ENCODE measurements around the gene SMARCA5. TPM values are rescaled to one million over a fixed set of nuclear protein-coding genes. Genes with fewer than 3 reads are reported as not detected.

SMARCA5 gene
- total RNA-seq, 1 experiment from 2014 or later, result 77.1 TPM

DNA sequence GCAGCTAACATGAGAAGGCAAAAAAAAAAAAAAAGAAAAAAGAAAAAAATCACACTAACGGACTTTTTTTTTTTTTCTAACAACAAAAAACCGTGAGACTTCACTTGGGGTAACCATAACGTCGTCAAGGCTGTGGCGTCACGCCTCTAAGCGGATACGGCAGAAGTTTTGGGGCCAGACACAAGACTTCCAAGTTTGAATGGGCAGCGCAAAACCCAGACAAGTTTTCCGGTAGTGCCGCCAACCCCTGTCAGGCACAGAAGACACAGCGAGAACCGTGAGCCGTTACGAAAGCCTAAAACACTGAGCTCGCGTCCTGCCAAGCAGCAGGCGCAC, 556 bp upstream of the SMARCA5 start:
- ChIA-PET POLR2A (ENCODE audit: low non-redundant PET) (no interaction called here), CTCF (interaction anchor here (0.7 kb wide), 1 partner anchor 110 kb away, joined by 12 read pairs; no protein-coding TSS in a partner anchor)
- H3K4me1 ChIP-seq (ENCODE audit: insufficient read depth, low read length, poor library complexity, severe bottlenecking), result peaks cover 13% of the 10 kb centered on the region
- no peaks in the 10 kb centered on the region for H3K9me3 ChIP-seq (ENCODE audit: low read depth, low read length, poor library complexity, severe bottlenecking)
- intact Hi-C loops (cut with micrococcal nuclease; ENCODE audit: unreplicated experiment), result no loop called here
- H3K27me3 ChIP-seq (replicated peaks; ENCODE audit: insufficient read depth, low read depth, low read length, poor library complexity), result peaks cover 8% of the 10 kb centered on the region
- peaks cover 22% of the 10 kb centered on the region for H3K36me3 ChIP-seq (ENCODE audit: insufficient read depth, low read length, poor library complexity, severe bottlenecking)
- no TSS peak for BruUV-seq (replicated peaks)
- peak overlapping the region; percentile 90 for H3K4me3 ChIP-seq (ENCODE audit: low read depth, low read length, poor library complexity, severe bottlenecking)
- no peak for DNase-seq (ENCODE audit: low spot score)
- peak overlapping the region; percentile 93 for H3K27ac ChIP-seq (ENCODE audit: low read depth, low read length, poor library complexity, severe bottlenecking)
- no peak for TF ChIP-seq EZH2 (IDR thresholded peaks at IDR 0.05; ENCODE audit: borderline replicate concordance, low read depth, low read length, poor library complexity, severe bottlenecking)
- TF ChIP-seq, protein P1, sequence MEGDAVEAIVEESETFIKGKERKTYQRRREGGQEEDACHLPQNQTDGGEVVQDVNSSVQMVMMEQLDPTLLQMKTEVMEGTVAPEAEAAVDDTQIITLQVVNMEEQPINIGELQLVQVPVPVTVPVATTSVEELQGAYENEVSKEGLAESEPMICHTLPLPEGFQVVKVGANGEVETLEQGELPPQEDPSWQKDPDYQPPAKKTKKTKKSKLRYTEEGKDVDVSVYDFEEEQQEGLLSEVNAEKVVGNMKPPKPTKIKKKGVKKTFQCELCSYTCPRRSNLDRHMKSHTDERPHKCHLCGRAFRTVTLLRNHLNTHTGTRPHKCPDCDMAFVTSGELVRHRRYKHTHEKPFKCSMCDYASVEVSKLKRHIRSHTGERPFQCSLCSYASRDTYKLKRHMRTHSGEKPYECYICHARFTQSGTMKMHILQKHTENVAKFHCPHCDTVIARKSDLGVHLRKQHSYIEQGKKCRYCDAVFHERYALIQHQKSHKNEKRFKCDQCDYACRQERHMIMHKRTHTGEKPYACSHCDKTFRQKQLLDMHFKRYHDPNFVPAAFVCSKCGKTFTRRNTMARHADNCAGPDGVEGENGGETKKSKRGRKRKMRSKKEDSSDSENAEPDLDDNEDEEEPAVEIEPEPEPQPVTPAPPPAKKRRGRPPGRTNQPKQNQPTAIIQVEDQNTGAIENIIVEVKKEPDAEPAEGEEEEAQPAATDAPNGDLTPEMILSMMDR (conservative IDR thresholded peaks at IDR 0.05; ENCODE audit: low read depth, low read length), result no peak

DNA sequence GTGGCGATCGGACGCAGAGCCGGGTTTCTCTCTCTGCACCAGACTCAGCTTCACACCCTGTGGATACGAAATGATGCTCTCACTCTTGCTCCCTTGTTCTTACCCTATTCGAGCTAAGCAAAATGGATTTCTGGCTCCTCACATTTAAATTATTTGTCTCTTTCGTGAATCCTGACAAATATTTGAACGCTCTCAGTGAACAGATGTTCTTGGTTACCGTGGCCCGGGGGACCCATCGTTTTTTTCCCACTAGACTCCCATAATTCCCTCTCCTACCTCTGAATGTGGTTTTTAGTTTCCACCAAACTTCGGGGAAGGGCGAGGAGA, 630 bp downstream of the SMARCA5 start:
- DNase-seq (ENCODE audit: low spot score), result no peak
- ChIA-PET POLR2A (ENCODE audit: low non-redundant PET) (no interaction called here), CTCF (no interaction called here)
- no TSS peak for BruUV-seq (replicated peaks)
- Histone ChIP-seq H3K27ac (ENCODE audit: low read depth, low read length, poor library complexity, severe bottlenecking) (peak overlapping the region; percentile 93), H3K4me3 (ENCODE audit: low read depth, low read length, poor library complexity, severe bottlenecking) (peak overlapping the region; percentile 90), H3K27me3 (replicated peaks; ENCODE audit: insufficient read depth, low read depth, low read length, poor library complexity) (peaks cover 8% of the 10 kb centered on the region), H3K36me3 (ENCODE audit: insufficient read depth, low read length, poor library complexity, severe bottlenecking) (peaks cover 30% of the 10 kb centered on the region), H3K4me1 (ENCODE audit: insufficient read depth, low read length, poor library complexity, severe bottlenecking) (peaks cover 13% of the 10 kb centered on the region), H3K9me3 (ENCODE audit: low read depth, low read length, poor library complexity, severe bottlenecking) (no peaks in the 10 kb centered on the region)
- intact Hi-C loops (cut with micrococcal nuclease; ENCODE audit: unreplicated experiment), result no loop called here
- TF ChIP-seq, protein P1 (conservative IDR thresholded peaks at IDR 0.05; ENCODE audit: low read depth, low read length), result no peak
- no peak for TF ChIP-seq EZH2 (IDR thresholded peaks at IDR 0.05; ENCODE audit: borderline replicate concordance, low read depth, low read length, poor library complexity, severe bottlenecking)

DNA sequence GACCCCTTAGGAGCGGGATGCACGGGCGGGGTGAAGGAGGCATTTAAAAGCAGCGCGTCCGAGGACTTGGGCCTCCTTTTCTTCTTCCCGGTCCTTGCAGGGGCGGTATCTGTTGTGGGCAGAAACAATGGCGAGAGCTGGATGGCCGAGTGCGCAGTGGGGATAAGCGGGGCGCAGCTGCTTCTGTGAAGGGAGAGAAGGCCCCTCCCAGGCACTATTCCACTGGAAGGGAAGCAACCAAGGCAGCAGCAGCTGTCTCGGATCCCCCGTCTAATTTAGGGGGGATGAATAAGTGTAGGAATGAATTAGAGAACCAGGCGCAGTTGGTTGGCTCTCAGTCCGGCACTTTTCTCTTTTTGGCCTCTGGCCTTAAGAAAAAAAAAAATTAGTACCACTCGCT, 995 bp downstream of the SMARCA5 start:
- Histone ChIP-seq H3K9me3 (ENCODE audit: low read depth, low read length, poor library complexity, severe bottlenecking) (no peaks in the 10 kb centered on the region), H3K4me1 (ENCODE audit: insufficient read depth, low read length, poor library complexity, severe bottlenecking) (peaks cover 13% of the 10 kb centered on the region), H3K27me3 (replicated peaks; ENCODE audit: insufficient read depth, low read depth, low read length, poor library complexity) (peaks cover 7% of the 10 kb centered on the region), H3K4me3 (ENCODE audit: low read depth, low read length, poor library complexity, severe bottlenecking) (peak overlapping the region; percentile 90), H3K27ac (ENCODE audit: low read depth, low read length, poor library complexity, severe bottlenecking) (peak overlapping the region; percentile 93), H3K36me3 (ENCODE audit: insufficient read depth, low read length, poor library complexity, severe bottlenecking) (peaks cover 33% of the 10 kb centered on the region)
- peak; percentile 52 for DNase-seq (ENCODE audit: low spot score)
- intact Hi-C loops (cut with micrococcal nuclease; ENCODE audit: unreplicated experiment), result no loop called here
- TF ChIP-seq, protein P1 (conservative IDR thresholded peaks at IDR 0.05; ENCODE audit: low read depth, low read length), result no peak
- TF ChIP-seq EZH2 (IDR thresholded peaks at IDR 0.05; ENCODE audit: borderline replicate concordance, low read depth, low read length, poor library complexity, severe bottlenecking), result no peak
- BruUV-seq (replicated peaks), result TSS peak; percentile 25
- POLR2A ChIA-PET (ENCODE audit: low non-redundant PET), result no interaction called here
- CTCF ChIA-PET, result no interaction called here

Data from A673 (cell line).